ENCODE results near the gene CLCN4.

- TF ChIP-seq CTCF (IDR thresholded peaks at IDR 0.05) (no peak), POLR2A (IDR thresholded peaks at IDR 0.05) (no peak)
Observed at GRCh38 chrX:10174810-10175209, 18.0 kb downstream of the CLCN4 start.

Data from adrenal gland (tissue), 5 donors.